Measurements from ENCODE around the gene LINC00305.

LINC00305 gene

GRCh38 chr18:64115881-64116280, 33.0 kb downstream of the LINC00305 start:
- DNase-seq (ENCODE audit: low read depth): no peak

- no peak for DNase-seq (ENCODE audit: low read depth)
Measured at GRCh38 chr18:64111950-64112349, 36.9 kb downstream of the LINC00305 start.

- peak; percentile 3 for DNase-seq (ENCODE audit: low read depth)
Measured at GRCh38 chr18:64110692-64111480, 38.0 kb downstream of the LINC00305 start.

GRCh38 chr18:64103986-64104385, 44.9 kb downstream of the LINC00305 start:
- peak; percentile 6 for DNase-seq (ENCODE audit: low read depth)

GRCh38 chr18:64100116-64100922, 48.6 kb downstream of the LINC00305 start:
- no peak for DNase-seq (ENCODE audit: low read depth)

- DNase-seq (ENCODE audit: low read depth): no peak
Measured at GRCh38 chr18:64099244-64099643, 49.6 kb downstream of the LINC00305 start.

GRCh38 chr18:64097497-64097896, 51.4 kb downstream of the LINC00305 start:
- DNase-seq (ENCODE audit: low read depth): no peak

- no peak for DNase-seq (ENCODE audit: low read depth)
Measured at GRCh38 chr18:64095056-64095455, 53.8 kb downstream of the LINC00305 start.

GRCh38 chr18:64094210-64094609, 54.7 kb downstream of the LINC00305 start:
- no peak for DNase-seq (ENCODE audit: low read depth)

GRCh38 chr18:64091526-64091925, 57.4 kb downstream of the LINC00305 start:
- no peak for DNase-seq (ENCODE audit: low read depth)

- DNase-seq (ENCODE audit: low read depth): no peak
Measured at GRCh38 chr18:64090876-64091275, 58.0 kb downstream of the LINC00305 start.

GRCh38 chr18:64083916-64084315, 65.0 kb downstream of the LINC00305 start:
- DNase-seq (ENCODE audit: low read depth): no peak

- DNase-seq (ENCODE audit: low read depth): no peak
Measured at GRCh38 chr18:64082513-64082912, 66.4 kb downstream of the LINC00305 start.

GRCh38 chr18:64082054-64082453, 66.8 kb downstream of the LINC00305 start:
- DNase-seq (ENCODE audit: low read depth): no peak

- DNase-seq (ENCODE audit: low read depth): no peak
Measured at GRCh38 chr18:64073971-64074370, 74.9 kb downstream of the LINC00305 start.

GRCh38 chr18:64055019-64055418, 93.9 kb downstream of the LINC00305 start:
- DNase-seq (ENCODE audit: low read depth): no peak

- DNase-seq (ENCODE audit: low read depth): no peak
Measured at GRCh38 chr18:64053246-64053645, 95.6 kb downstream of the LINC00305 start.

- DNase-seq (ENCODE audit: low read depth): no peak
Measured at GRCh38 chr18:64052772-64053171, 96.1 kb downstream of the LINC00305 start.

GRCh38 chr18:64044616-64045015, 104.3 kb downstream of the LINC00305 start:
- no peak for DNase-seq (ENCODE audit: low read depth)

GRCh38 chr18:64042728-64043358, 106.0 kb downstream of the LINC00305 start:
- DNase-seq (ENCODE audit: low read depth): no peak

- DNase-seq (ENCODE audit: low read depth): peak; percentile 55
Measured at GRCh38 chr18:64037812-64038414, 111.0 kb downstream of the LINC00305 start.

- no peak for DNase-seq (ENCODE audit: low read depth)
Measured at GRCh38 chr18:64032312-64032711, 116.6 kb downstream of the LINC00305 start.

All from ELR (cell line).